NCI-H1092 treated with DMSO at 0.1 percent for 48 hours (cell line): ENCODE measurements around the gene GH1.
A peak's percentile ranks its signal among the peaks of the same experiment; 100 is the strongest.
"Not testable (repeated sequence)": the region's sequence is repeated elsewhere in the genome, so short reads cannot be mapped to it uniquely, and the experiment has no call there.

Experiments used
- DNase-seq: peaks from one replicate; lab custom pipeline; 2025; lab: John Stamatoyannopoulos, UW

Gene GH1

GRCh38 chr17:63926164-63926563 is 7.5 kb upstream of the GH1 start:
- no peak for DNase-seq

GRCh38 chr17:63925615-63926014 is 7.0 kb upstream of the GH1 start:
- DNase-seq: no peak

GRCh38 chr17:63922402-63922801 is 3.8 kb upstream of the GH1 start:
- DNase-seq: not testable (repeated sequence)

GRCh38 chr17:63920779-63921178 is 2.1 kb upstream of the GH1 start:
- DNase-seq: not testable (repeated sequence)

GRCh38 chr17:63920050-63920449 is 1.4 kb upstream of the GH1 start:
- not testable (repeated sequence) for DNase-seq

GRCh38 chr17:63919311-63919723 is 678 bp upstream of the GH1 start:
- peak; percentile 1 for DNase-seq

GRCh38 chr17:63918305-63918704 is 334 bp downstream of the GH1 start:
- no peak for DNase-seq

- no peak for DNase-seq
These were observed 993 bp downstream of the GH1 start for GRCh38 chr17:63917646-63918045.

GRCh38 chr17:63917206-63917605 is 1.4 kb downstream of the GH1 start:
- not testable (repeated sequence) for DNase-seq

GRCh38 chr17:63916566-63917185 is 2.0 kb downstream of the GH1 start:
- DNase-seq: no peak

- not testable (repeated sequence) for DNase-seq
These were observed 2.9 kb downstream of the GH1 start for GRCh38 chr17:63915753-63916152.

GRCh38 chr17:63914471-63914870 is 4.2 kb downstream of the GH1 start:
- no peak for DNase-seq

GRCh38 chr17:63911657-63912100 is 7.0 kb downstream of the GH1 start:
- DNase-seq: peak; percentile 26

- DNase-seq: no peak
These were observed 7.5 kb downstream of the GH1 start, which contains the start of gene CSHL1 for GRCh38 chr17:63911041-63911635. Gene CSHL1, minus strand, starts transcription at chr17:63911258. Its CDS starts 62 bp downstream, at chr17:63911196.

- no peak for DNase-seq
These were observed 8.5 kb downstream of the GH1 start for GRCh38 chr17:63910096-63910495.

- DNase-seq: not testable (repeated sequence)
These were observed 9.1 kb downstream of the GH1 start for GRCh38 chr17:63909586-63909985.

GRCh38 chr17:63907161-63907778 is 11.4 kb downstream of the GH1 start:
- not testable (repeated sequence) for DNase-seq

- not testable (repeated sequence) for DNase-seq
These were observed 13.8 kb downstream of the GH1 start for GRCh38 chr17:63904796-63905195.

GRCh38 chr17:63903787-63904201 is 14.8 kb downstream of the GH1 start:
- DNase-seq: not testable (repeated sequence)

GRCh38 chr17:63901971-63902370 is 16.7 kb downstream of the GH1 start:
- not testable (repeated sequence) for DNase-seq

GRCh38 chr17:63898899-63899798 is 19.5 kb downstream of the GH1 start:
- not testable (repeated sequence) for DNase-seq
